ENCODE data around the gene AHDC1.
"Not testable (repeated sequence)": the region's sequence is repeated elsewhere in the genome, so short reads cannot be mapped to it uniquely, and the experiment has no call there.

AHDC1 gene, protein sequence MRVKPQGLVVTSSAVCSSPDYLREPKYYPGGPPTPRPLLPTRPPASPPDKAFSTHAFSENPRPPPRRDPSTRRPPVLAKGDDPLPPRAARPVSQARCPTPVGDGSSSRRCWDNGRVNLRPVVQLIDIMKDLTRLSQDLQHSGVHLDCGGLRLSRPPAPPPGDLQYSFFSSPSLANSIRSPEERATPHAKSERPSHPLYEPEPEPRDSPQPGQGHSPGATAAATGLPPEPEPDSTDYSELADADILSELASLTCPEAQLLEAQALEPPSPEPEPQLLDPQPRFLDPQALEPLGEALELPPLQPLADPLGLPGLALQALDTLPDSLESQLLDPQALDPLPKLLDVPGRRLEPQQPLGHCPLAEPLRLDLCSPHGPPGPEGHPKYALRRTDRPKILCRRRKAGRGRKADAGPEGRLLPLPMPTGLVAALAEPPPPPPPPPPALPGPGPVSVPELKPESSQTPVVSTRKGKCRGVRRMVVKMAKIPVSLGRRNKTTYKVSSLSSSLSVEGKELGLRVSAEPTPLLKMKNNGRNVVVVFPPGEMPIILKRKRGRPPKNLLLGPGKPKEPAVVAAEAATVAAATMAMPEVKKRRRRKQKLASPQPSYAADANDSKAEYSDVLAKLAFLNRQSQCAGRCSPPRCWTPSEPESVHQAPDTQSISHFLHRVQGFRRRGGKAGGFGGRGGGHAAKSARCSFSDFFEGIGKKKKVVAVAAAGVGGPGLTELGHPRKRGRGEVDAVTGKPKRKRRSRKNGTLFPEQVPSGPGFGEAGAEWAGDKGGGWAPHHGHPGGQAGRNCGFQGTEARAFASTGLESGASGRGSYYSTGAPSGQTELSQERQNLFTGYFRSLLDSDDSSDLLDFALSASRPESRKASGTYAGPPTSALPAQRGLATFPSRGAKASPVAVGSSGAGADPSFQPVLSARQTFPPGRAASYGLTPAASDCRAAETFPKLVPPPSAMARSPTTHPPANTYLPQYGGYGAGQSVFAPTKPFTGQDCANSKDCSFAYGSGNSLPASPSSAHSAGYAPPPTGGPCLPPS (N-terminal part only)

DNA sequence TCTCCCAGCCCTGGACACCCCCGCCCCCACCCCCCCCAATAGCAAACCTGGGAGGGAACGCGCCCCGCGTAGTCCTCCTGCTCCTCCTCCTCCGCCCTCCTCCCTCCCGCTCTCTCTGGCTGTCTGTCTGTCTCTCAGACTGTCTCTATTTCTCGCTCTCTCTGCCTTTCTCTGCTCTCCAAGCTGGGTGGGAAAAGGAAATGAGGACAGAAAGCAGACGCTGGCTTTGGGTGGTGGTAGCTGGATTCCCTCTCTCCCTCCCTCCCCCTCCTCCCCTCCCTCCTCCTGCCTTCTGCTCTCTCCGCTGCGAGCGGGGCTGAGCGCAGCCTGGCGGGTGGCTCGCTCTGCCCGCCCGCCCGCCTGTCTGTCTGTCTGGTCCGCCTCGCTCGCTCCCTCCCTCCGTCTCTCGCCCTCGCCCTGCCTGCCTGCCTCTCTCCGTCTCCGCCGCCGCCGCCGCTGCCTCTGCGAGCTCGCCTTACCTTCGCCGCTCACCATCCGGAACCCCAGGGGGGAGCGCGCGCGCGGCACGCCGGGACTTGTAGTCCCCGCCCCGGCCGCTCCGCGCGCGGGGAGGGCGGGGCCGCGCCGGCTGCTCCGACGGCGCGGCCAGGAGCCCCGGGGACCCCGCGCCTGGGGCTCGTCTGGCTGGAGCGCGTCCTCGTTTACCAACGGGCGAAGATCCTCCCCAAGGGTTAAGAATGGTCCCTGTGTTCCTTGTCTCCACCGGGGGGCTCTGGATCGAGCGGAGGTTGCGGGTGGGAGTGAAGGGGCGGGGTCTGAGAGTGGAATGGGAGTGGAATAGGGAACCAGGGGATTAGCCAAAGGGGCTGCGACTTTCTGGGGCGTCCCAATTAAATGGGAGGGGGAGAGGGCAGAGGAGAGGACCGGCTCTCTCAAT, at the start of gene AHDC1:
Gene AHDC1 (minus strand): TSS at position 464 of the 898 bp plus-strand sequence. CDS start 52,029 bp downstream, outside the sequence.
- peak; percentile 71 to 82 for DNase-seq

DNA sequence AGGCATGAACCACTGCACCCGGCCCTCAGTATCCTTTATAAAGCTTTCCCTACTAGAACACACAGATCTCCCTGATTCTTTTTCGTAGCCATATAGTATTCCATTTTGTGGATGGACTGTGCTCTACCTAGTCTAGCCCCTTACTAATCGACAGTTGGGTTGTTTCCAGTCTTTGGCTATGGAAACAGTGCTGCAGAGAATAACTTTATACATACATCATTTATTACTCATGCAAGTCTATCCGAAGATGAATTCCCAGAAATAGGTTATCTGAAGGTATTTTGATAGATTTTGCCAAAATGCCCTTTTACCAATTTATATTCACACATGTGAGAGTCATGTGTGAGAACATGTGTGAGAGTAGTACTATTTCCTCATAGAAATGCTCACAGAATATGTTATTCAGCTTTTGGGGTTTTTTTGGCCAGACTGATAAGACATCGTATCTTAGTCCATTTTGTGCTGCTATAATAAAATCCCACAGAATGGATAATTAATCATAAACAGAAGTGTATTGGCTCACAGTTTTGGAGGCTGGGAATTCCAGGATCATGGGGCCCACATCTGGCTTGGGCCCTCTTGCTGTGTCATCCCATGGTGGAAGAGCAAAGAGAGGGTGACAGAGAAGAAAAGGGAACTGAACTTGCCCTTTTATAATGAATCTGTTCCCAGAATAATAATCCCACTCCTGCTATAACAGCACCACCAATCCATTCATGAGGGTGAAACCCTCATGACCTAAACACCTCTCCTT, 48.3 kb upstream of the AHDC1 start:
- DNase-seq: no peak

DNA sequence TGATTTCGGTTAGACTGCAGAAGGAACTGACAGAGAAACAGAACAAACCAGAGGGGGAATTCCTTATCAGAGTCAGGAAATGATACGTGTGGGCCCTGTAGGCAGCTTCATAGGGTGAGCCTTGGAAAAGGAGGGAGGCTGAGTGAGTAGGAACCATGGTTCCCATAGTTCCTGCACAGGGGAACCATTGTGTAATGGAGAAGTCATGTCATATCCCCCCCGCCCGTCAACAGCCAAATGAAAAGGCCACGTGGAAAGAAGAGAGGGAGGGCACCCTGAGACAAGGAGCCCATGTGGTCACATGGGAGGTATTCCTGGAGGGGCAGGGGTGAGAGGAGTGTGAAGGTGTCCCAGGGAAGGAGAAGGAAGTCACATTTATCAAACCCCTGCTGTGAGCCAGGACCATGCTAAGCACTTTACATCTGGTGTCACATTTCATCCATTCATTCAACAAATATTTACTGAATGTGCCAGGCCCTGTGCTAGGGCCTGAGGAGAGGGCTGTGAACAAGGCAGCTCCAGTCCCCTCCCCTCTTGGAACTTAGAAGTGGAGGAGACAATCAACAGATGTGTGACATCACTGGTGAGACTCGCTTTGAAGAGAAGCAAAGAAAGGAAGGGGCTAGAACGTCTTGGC, 46.7 kb upstream of the AHDC1 start:
- DNase-seq: no peak

DNA sequence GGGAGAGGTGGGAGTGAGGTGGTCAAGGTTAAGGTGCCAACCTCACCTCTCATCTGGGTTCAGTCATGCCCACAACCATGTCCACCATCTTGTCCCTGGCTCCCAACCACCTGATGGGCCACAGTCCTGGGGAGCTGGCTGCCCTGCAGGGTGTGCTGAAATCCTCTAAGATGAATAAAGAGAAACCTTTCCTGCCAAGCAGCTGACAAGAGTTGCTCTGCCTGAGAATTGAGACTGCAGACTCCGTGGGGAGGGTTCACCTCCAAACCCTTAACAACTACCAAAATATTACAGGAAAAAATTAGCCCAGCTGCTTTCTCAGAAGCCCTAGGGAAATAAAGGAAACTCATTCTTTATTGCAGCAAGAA, 46.2 kb upstream of the AHDC1 start:
- no peak for DNase-seq

DNA sequence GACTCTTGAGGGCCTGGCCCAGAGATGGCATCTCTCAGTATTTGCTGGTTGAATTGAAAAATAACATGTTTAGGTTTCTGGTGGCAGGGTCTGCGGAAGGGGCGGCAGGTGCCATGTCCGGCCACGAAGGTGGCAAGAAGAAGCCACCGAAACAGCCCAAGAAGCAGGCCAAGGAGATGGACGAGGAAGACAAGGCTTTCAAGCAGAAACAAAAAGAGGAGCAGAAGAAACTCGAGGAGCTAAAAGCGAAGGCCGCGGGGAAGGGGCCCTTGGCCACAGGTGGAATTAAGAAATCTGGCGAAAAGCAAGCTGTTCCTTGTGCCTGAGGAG, 45.3 kb upstream of the AHDC1 start:
- no peak for DNase-seq

DNA sequence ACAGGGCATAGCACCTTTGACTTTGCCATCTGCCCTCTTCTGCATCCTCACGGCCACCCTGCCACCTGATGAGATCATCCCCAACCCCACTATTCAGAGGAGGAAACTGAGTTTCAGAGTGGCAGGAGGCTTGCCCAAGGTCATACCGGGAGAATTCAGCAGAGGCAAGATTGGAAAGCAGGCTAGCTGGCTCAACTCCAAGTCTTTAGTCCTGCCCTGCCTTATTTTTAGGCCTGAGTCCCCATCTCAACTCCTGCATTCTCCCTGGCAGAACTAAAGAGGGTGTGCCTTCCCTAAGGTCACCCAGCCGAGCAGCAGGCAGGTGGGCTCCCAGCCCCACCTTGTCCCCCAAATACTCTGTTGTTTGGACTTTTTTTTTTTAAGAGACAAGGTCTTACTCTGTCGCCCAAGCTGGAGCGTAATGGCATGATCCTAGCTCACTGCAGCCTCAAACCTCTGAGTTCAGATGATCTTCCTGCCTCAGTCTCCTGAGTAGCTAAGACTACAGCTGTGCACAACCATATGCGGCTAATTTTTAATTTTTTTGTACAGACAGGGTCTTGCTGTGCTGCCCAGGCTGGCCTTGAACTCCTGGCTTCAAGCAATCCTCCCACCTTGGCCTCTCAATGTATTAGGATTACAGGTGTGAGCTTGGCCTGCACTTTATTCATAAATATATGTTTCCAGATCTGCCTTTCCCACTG, 44.8 kb upstream of the AHDC1 start:
- no peak for DNase-seq

DNA sequence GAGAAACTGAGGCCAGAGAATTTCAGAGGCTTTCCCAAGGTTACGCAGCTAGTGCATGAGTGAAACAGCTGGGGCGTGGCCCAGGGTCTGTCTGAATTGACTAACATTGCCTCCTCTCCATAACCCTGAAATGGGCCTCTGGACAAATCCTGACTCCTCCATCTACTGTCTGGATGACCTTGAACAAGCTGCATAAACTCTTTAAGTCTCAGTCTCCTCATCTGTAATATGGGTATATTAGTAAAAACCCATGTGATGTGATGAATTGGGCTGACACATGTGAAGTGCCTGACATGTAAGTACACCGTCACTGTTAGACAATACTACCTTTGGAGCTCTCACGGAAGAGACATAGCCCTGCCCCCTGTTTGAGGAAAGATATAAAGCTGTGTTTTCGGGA, 43.4 kb upstream of the AHDC1 start:
- no peak for DNase-seq

DNA sequence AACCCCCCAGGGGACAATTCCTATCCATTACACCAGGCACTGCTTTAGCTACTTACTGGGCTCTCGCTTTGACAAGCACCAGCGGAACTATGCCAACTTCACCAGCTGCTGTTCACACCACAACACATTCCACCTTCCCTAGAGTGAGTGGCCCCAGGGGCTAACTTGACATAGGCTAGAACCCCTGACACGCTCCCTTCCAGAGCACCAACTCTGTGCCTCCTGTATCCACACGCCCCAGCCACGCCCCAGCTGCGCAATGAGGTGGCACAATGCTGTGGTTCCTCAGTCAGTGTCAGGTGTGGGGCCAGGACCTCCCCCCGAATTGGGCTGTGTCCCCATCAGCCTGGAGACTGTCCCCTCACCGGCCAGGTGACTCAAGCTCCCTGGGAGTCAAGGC, 42.7 kb upstream of the AHDC1 start:
- no peak for DNase-seq

DNA sequence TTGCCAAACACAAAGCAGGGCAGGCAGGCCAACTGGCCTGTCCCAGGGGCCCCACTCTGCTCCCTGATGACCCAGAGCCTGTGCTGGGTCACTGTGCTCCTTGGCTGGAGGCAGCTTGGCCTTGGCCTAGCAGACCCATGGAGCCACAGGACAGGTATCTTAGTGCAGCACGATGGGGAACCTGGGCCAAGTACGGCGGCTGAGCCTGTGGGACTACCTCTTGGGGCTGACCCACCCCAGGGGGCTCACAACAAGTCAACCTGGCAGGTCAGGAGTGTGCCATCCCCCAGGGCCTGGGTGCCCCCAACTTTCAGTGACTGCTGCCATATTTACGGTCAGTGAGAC, 41.1 kb upstream of the AHDC1 start:
- DNase-seq: no peak

DNA sequence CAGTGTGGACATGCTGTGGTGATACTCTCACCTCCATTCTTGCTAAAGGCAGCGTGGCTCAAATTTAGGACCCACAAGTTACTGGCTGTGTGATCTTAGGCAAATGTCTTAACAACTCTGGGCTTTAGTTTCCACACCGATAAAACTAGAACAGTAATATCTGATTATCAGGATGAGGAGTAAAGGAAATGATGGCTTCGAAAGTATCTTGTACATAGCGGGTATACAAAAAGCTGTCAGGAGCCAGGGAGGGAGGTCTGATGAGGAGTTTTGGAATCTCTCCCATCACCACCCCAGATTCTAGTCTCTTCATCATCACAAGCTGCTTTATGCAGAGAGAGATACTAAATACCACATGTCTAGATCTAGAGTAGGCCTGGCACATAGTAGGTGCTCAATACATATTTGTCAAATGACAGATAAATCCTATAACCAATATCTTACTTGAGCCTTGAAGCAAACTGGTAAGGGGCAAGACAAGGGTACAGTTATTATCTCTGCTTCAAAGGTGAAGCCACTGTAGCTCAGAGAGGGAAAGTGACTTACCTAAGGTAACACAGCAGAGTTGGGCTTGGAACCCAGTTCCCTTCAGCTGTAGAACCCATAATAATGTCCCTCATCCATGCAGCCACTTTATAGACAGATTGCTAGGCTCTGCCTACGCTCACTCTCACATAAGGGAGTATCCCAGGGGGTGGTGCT, 40.6 kb upstream of the AHDC1 start:
- no peak for DNase-seq

DNA sequence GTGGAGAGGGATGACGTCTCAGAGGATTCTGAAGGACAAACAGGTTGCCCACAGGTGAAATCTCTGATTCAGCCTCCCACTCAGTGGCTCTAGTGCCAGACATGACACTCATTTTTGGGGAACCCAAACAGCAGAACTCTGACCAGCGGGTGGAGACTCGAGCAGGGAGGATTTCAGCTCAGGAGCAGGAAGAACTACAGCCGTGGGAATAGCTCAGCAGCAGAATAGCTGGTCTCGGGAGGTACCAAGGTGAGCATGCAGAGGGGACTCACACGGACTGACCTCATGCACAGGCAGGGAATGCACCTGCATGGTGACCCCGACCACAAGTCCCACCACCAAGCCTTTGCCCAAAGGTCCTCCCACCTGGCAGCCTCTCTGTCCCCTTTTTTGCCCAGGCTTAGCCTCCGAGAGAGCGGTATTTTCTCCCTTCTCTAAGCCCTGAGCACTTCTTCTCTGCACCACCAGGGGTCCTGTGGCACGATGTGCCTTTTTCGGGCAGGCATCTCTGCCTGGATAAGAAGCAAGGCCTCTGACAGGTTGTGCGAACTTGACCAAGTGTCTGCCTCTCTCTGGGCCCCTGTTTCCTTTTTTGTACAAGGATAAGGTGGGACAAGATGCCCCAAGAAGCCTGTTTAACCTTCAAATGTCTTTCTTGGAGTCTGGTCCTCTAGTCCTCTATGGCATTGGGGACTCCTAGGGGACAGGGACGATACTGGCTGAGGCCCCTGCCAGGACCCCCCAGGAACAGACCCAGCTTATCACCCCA, 39.8 kb upstream of the AHDC1 start:
- no peak for DNase-seq

DNA sequence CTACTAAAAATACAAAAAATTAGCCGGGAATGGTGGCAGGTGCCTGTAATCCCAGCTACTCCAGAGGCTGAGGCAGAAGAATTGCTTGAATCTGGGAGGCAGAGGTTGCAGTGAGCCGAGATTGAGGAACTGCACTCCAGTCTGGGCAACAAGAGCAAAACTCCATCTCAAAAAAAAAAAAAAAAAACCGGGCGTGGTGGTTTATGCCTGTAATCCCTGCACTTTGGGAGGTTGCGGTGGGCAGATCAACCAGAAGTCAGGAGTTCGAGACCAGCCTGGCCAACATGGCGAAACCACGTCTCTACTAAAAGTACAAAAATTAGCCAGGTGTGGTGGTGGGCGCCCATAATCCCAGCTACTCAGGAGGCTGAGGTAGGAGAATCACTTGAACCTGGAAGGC, 36.6 kb upstream of the AHDC1 start:
- DNase-seq: not testable (repeated sequence)

DNA sequence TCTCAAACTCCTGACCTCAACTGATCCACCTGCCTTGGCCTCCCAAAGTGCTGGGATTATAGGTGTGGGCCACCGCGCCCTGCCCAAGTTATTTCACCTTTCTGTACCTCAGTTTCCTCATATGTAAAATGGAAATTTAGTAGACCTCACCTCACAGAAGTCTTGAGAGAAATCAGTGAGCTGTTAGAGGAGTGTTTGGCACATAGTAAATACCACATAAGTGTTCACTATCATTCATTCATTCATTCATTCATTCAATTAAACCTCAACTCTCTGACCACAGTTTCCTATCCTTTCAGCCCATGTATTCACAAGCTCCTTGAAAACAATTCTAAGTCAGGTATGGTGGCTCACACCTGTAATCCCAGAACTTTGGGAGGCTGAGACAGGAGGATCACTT, 34.9 kb upstream of the AHDC1 start:
- DNase-seq: no peak

DNA sequence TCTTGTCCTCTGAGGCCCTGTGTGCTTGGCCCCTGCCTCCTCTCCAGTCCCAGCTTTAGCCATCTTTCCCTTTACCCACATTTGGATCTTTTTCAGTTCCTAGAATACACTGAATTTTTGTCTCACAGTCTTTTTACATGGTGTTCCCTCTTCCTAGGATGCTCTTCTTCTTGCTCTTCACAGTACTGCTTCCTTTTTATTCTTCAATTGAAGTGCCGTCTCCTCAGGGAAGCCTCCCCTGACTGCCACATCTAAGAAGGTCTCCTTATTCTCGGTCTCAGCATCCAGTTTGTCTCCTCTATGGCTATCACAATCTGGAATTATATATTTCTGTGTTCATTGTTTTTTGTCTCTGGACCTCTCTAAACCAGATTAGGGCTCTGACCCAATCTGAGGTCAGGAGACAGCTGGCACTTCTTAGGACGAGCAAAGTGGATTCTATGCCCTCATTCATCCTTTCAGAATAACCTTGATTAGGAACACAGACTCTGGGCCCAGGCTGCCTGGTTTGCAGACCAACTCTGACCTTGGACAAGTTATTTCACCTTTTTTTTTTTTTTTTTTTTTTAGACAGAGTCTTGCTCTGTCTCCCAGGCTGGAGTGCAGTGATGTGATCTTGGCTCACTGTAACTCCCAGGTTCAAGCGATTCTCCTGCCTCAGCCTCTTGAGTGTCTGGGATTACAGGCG, 34.2 kb upstream of the AHDC1 start:
- DNase-seq: no peak

DNA sequence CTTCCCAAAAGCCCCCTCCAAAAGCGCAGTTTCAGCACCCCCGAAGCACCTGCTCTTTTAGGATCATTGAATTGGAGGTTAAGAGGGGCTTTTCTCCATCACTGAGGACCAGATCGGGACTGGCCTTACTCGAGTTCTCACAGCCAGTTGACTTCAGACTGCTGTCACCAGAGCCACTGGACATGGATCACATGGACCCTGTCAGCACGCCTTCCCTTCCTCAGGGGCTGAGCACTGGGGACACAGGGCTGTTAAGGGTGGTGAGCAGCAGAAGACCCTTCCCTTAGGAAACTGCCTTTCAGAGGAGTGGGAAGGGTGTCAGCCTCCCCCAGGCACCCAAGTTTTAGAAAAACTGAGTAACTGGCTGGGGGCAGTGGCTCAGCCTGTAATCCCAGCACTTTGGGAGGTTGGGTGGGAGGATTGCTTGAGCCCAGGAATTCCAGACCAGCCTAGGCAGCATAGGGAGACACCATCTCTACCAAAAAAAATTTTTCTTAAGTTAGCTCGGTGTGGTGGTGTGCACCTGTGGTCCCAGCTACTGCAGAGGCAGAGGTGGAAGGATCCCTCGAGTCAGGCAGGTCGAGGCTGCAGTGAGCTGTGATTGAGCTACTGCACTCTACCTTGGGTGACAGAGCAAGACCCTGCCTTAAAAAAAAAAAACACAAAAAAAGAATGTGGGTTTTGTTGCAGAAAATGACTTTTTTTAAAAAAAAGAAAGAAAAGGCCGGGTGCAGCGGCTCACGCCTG, 31.6 kb upstream of the AHDC1 start:
- DNase-seq: no peak

DNA sequence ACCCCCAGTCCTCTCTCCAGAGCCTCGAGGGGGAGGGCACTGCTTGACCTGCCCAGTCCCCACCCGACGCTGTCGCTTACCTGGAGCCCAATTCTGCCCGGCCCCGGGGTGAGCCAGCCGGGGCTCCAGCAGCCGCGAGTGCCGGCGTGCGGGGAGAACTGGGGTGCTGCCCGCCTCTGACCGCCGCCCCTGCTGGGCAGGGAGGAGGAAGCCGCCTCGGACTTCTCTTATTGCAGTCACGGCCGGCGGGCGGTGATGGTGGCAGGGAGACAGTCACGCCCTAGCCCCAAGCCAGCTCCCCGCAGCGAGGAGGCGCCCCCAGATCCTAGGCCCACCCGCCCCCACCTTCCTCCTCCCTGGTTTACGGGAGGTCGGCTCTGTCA, 31.0 kb upstream of the AHDC1 start, which contains the start of gene FGR:
Gene FGR (minus strand): TSS at position 201 of the 383 bp plus-strand sequence. CDS start 11,269 bp downstream, outside the sequence.
- DNase-seq: no peak

DNA sequence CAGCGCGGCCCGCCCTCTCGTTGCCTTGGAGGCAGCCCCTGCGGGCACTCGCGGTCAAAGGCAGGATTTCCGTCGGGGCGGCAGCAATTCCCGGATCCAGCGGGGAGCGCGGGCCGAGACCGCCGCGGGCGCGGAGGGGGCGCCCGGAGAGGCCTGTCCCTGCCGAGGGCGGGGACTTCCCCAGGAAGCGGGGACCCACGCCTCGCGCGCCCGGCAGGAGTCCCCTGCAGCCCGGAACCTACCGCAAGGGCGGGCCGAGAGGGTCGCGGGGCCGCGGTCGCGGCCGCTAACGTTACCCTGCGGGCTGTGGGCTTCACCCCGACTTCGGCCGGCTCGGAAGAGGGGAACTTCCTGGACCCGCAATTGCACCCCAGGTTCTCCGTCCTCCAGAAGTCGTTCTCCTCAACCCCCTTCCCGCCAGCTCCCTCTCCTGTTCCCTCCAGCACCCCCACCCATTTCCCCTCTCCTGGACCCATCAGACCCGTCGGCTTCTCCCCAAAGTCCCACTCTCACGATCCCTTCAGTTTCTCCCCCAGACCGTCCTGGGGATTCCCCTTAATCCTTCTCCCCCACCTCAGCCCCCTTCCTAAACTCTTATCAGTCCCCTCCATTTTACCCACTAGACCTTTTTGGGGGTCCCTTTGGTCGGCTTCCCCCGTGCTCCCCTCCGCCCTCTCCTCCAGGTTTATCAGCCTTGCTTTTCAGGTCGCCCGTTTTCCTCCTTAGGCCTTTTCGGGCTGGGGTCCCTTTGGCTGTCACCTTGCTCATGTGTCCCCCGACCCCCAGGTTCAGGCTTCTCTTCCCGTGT, 30.4 kb upstream of the AHDC1 start:
- DNase-seq: no peak

Measured in NCI-H187 (cell line).